NOMO-1 treated with dmso at 0.1 percent for 144 hours (cell line): ENCODE measurements around the gene RASGRF1.
"Not testable (repeated sequence)": the region's sequence is repeated elsewhere in the genome, so short reads cannot be mapped to it uniquely, and the experiment has no call there.

Experiments used
- DNase-seq: peaks from one replicate; lab custom pipeline; 2025; ENCODE audit not compliant: unreplicated experiment; lab: John Stamatoyannopoulos, UW

Gene RASGRF1

DNA sequence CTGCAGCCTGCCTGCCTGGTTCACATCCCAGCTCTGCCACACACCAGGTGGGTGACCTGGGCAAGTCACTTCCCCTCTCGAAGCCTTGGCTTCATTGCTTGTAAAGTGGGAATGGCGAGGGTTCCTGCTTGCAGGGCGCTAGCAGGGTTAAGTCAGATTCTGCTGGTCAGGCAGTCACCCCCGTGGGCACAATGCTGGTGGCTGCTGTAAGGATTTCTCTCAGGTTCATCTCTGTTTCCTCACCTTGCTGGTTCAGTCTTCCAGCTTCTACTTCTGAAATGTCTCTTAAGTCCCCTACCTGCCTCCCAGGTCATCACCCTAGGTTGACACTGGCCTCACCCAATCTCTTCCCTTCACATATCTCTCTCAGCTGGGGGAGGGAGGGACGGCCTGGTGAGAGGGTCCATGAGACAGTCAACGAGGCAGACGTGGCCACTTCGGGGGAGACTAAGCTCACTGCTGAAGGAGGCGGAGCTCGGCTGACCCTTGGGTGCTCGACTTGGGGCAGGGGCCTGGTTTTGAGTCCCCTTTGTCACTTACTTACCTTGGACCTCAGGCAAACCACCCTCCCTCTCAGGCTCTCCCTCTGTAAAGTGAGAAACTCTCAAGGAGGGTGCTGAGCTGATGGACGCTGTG is 157.3 kb downstream of the RASGRF1 start:
- DNase-seq, result no peak

DNA sequence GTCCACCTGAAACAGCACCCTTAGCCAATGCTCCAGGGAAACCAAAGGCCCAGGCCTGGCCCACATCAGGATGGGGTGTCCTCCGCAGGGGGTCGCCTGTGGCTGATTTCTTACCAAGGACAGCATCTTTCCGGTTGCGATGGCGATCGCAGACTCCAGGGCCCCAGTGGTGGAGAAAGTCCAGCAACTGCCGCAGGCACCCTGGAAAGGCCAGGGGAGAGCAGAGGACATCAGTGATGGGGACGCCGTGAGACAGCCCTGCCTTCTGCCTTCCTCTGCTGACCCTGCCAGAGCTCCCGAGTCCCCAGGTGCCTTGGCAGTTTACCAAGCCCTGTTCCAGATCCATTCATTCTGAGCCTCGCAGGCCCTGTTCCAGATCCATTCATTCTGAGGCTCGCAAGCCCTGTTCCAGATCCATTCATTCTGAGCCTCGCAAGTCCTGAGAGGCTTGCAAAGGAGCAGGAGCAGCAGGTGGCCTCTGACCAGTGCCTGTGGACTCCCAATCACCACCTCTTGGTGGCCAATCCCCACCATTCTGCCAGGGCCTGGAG is 158.2 kb downstream of the RASGRF1 start:
- no peak for DNase-seq

DNA sequence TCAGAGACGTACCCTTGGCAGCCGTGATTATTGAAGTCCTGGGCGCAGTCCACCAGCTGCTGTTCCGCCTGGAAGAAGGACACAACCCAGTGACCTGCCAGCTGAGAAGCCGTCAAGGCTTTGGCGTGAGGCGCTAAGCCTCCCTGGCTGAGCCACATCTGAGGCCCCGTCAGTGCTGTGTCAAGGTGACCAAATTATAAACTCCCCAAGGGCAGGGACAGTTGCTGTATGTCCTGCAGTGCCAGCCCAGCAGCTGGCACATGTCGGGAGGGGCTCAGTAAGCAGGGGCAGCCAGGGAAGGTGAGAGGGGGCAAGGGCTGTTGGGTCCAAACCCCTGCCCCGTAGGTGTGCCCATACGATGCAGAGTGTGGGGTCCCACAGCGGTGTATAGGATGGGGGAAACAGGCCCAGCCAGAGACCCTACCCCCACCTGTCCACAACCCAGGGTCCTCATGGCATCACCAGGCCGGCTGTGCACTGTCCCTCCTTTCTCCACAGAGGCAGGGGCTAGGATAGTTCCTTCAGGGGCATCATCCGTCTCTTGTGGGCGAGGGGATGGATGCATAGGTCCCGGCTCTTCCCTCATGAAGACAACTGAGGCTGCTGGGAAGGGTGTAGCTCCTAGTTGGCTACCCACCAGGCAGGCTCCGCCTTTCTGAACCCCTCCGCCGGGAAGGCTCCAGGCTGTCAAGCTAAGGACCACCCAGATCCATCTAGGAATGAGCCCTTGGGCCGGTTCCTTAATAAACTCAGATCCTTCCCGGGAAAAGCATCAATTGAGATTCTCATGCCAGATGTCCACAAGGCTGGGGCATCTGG is 158.9 kb downstream of the RASGRF1 start:
- no peak for DNase-seq

DNA sequence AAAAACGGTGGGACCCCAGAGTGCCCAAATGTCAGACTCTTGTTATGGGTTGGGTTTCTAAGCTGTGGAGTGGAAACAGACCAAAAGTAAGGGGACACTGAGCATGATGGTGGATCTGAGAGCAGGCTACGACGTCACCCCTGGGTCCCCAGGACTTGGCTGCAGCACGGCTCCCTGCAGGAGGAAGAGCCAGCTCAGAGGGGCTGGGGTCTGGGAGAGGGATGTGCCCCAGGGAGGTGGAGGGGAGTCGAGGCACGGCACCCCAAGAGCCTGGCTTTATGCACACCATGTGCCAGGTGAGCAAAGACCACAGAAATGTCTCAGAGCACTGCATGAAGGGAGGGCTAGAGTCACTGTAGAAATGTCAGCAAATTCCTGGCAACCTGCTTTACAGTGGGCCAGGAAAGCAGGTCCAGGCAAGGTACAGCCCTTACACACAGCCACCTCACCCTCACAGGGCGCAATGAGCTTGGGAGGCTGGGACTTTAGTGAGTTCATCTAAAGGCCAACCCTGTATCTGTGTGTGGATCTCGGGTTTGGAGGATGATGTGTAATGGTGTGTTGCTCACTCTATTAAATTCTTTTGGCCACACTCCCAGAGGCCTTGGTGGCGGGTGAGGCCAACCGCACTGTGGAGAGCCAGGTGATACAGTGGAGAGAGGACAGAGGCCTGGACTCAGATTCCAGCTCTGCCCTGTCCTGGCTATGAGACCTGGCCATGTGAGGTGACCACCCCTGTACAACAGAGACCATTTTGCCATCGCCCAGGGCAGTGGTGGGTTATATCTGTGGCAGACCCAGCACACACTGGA is 159.8 kb downstream of the RASGRF1 start:
- no peak for DNase-seq

DNA sequence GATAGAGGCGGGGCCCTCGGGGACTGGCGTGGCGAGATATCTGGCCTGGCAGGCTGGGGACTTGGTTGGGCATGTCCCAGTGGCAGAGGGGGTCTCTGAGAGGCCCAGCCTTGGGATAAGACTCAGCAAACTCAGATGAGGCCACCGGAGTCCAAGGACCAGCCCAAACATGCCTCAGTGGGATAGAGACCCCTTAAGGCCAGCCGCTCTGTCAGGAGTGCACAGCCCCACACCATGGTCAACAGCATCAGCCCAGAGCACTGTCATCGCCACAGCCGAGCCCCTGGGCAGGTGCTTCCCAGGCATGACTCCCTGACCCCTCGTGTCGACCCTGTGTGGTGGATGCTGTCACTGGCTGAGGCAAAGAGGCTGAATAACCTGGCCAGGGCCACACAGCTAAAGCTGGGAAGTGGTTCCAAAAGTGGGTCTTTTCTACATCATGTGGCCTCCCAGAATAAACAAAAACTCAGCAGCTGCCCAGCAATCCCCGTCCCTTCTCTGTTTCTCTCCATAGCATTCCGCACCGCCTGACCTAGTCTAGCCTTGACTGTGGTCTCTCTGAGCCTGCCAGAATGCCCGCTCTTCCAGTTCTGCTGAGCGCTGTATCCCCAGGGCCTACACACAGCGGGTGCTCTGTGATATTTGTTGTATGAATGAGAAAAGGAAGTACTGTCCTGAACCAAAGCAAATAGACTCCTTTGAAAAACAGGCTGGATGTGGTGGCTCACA is 160.9 kb downstream of the RASGRF1 start:
- DNase-seq, result no peak

DNA sequence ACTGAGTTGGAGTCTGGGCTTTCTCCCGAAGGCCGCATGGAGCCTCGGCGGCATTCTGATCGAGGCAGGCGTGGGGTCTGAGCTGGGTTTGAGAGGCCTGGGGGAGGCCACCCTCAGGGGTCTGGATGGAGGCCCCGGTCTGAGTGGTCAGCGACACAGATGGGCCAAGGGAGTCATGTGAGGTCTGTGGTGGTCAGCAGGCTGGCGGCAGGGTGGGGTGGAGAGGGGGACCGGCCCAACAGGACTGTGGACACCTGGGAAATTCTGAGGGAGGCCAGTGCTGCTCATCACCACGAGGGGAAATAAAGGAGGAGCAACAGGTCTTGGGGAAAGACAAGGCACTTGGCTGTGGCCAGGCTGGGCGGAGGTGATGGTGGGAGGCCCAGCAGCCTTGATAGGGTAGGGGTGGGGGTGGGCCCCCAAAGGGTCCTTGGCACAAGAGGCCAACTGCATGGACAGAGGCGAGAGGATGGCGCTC is 161.9 kb downstream of the RASGRF1 start:
- no peak for DNase-seq

DNA sequence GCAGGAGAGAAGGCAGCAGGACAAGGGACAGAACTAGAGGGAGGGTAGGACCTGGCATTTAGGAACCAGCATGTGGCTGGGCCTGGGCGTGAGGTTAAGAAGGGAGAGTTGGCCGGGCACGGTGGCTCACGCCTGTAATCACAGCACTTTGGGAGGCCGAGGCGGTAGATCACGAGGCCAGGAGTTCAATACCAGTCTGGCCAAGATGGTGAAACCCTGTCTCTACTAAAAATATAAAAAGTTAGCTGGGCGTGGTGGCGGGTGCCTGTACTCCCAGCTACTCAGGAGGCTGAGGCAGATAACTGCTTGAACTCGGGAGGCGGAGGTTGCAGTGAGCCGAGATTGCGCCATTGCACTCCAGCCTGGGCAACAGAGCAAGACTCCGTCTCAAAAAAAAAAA is 162.4 kb downstream of the RASGRF1 start:
- not testable (repeated sequence) for DNase-seq

DNA sequence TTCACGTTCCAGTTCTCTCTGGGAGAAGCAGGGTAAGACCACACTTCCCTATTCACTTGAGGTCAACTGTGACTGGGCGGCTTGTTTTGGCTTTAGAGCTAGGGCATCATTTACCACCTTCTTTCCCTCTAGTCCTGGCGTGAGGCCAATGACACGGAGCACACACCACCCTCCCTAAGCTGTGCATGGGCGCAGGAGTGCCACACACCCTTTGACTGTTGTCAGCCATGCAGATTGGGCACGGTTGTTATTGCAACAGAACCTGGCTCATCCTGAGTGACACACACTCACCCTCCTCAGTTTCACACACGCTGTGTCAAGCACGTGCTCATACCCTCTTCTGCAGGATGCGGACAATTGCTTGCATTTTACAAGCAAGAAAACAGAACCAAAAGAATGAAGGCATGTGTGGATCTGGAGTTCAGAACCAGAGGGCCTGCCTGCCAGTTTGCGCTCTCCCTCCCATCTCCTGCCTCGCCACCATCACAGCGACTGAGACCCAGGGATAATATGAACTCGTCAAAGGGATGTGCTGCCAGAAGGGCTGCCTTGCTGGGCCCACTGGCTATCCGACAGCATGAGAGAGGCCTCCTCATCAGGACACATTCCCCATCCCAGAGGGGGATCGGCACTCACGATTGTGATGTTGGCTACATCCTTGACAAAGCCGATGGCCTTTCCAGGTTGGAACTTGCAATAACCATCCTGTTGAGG is 163.3 kb downstream of the RASGRF1 start:
- no peak for DNase-seq

DNA sequence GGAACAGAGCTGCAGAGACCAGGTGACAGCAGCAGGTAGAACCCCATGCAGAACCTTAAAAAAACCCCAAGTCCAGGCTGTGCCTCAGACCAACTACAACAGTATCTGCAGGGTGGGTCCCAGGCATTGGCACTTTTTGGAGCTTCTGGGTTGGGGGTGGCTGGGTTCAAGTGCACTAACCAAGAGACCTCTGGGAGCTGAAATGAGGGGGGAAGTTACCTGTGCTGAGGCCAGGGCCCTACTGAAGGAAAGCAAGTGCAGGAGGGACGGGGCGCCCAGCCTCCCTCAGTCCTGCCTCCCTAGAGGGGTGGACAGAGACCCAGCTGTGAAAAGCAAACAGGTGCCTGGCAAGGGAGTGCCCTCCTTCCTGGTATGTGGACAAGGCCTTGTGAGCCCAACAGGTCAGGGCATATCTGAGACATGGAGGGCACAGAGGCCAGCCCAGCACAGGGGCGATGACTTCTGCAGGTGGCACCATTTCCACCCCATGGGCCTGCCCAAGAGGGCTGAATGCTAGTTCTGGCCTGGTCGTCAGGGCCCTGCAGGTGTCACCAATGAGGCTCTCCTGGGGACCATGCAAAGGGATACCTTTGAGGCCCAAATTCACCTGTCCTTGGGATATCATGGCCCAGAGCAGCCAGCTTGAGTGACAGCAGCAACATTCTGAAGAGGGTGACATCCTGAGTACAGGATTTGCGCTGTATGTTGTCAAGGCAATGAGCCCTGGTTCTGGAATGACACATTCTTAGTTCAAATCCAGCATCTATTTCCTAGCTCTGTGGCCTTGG is 164.4 kb downstream of the RASGRF1 start:
- no peak for DNase-seq

DNA sequence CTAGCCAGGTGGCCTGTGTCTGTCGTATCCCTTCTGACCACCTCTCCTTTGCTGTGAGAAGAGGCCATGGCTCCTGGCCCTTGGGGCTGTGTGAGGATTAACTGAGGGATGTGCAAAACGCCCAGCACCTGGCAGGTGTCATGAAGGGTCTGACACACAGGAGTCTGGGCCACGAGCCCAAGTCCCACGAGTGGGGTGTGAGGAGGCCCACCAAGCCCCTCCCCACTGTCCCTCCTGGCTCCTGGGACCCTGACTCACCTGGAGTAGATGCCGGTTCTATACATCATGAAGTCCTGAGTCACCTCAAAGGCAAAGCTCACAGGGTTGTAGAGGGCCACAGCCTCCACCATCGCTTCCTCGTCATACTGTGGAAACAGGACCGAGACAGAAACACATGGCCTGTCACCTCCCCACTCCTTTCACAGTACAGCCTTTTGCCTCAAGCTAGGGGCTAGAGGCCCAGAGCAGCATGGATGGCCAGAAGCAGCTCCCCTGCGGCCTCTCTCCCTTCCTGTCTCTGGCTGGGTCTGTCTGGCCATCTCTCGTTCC is 165.4 kb downstream of the RASGRF1 start:
- no peak for DNase-seq

DNA sequence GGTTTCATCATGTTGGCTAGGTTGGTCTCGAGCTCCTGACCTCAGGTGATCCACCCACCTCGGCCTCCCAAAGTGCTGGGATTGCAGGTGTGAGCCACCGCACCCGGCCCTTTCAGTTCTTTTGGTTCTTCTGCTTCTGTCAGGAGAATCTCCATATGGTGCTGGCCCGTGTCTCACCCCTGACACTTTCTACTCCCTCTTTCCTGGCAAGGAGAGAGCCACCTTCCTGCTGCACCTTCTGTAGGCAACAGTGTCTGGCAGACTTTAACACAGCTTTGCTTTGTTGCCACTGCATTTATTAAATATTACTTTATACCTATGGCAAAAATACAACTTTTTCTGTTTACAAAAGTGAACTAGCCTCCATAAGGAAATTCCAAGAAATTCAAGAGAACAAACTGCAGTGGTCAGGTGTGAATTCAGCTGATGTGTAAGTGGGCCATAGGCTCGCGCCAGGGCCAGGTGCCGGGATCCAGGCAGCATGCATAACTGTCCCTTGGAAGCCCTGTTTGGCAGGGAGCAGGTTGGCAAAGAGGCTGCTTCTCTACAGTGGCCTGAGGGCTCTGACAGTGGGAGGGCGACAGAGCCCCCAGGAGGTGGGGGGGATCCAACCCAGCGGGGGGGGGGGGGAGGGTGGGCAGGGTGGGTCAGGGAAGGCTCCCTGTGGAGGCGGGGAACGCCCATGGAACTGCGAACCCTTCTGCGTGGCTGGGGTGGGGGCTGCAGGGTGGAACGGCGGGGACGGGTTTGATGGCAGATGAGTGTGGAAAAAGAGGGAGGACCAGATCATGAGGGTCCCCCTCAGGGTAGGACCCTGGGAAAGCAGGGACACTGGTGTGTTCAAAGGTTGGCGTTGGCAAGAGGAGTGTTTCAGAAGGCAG is 166.9 kb downstream of the RASGRF1 start:
- DNase-seq, result no peak

DNA sequence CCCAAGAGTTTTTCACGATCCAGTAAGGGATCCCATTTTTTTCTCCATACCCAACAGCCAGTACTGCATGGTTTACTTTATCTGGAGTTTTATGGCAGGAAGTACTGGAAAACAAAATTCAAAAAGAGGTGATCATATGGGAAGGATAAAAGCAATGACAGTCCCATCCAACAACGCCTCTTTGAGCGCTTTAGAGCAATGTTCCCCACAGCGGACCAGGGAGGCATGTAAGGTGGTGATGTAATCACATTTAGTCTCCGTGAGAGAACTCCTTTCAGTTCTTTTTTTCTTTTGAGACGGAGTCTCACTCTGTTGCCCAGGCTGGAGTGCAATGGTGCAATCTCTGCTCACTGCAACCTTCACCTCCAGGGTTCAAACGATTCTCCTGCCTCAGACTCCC is 167.6 kb downstream of the RASGRF1 start:
- DNase-seq, result no peak

DNA sequence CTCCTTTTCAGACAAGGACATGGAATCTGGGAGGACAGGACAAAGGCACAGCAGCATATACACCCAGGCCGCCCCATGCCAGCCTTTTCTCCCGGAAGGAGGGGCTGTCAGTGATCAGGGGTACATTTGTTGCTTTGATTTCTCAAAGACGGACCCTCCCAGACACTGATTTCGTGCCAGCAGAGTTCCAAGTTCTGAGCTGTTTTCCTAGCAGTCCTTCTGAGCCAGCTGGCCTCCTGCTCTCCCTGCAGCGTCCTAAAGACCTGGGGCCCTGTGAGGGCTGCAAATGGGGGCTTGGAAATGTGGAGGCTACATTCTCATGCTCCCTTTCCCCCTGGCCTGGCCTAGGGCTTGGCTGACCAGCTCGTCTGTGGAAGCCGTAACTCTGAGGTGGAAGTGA is 168.1 kb downstream of the RASGRF1 start:
- DNase-seq, result no peak

DNA sequence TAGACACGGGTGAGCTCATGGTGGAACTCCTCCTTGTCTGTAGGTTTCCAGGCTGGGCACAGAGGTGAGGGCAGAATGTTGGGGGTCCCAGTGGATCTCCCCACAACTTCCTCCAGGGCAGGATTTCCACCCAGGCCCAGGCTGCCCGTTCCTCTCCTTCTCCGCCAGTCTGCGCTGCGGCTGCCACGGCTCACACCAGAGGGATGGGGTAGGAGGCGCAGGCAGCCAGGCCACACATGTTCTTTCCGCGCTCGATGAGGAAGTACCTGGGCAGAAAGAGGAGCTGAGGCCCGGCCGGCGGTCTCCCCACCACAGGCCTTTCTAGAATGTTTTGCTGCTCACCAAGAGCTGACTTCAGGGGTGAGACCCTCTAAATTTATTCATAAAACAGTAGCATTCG is 168.6 kb downstream of the RASGRF1 start:
- no peak for DNase-seq

DNA sequence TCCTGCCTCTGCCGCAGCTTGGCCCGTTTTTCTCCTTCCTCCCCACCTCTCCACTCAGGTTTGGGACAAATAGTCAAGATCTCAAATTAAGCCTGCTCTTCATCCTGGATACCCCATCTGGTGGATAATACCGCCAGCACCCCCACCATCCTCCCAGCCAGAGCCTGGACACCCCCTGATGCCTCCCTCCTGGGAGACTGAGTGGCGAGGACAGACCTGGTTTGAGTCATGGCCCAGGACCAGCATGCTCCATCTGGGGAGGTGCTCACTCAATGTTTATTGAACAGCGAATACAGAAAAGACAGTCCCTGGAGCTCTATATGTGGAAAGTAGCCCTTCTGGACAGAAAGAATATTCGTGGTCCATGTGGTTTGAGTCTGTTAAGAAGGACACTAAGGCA is 169.1 kb downstream of the RASGRF1 start:
- DNase-seq, result no peak

DNA sequence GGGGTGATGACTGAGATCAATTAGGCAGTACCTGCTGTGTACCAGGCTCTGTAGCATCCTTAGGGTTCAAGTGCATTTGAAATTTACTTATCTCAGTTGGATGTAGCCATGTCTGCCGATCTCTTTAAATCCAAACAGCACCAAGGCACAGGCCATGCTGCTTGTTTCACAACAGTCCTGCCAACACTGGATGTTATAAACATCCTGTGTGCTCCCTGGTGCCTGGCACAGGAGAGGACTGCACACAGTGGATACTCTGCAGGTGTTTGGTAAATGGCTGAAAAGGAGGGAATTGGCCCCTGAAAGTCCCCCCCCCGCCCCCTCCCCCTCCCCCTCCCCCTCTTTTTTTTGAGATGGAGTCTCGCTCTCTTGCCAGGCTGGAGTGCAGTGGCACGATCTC is 172.7 kb downstream of the RASGRF1 start:
- no peak for DNase-seq

DNA sequence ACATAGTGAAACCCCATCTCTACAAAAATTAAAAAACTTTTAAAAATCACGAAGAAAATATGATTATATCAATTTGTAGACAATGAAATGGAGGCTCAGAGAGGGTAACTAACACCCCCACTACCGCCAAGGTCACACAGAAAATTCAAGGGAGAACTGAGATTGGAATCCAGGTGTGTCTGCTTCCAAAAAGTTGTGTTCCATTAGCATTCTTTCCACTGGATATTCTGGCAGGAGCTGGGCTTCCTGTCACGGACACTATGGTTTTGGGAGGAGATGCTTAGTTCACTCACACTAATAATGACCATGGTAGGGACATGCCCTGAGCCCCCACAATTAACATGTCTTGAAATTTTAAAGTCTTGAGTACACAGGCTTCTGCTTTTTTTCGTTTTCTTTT is 174.5 kb downstream of the RASGRF1 start:
- DNase-seq, result no peak
